PC-9 (cell line): ENCODE measurements around the gene ORM2. TPM values are rescaled to one million over a fixed set of nuclear protein-coding genes. Genes with fewer than 3 reads are reported as not detected.

Experiments
- BruUV-seq: library from RNA; stranded (reverse); fragments of 400-500 nt; replicated peaks from 2 replicates; lab custom pipeline; 2021; lab: Mats Ljungman, UMichigan
- CTCF ChIA-PET: fragments of 300-600 bp; sonication (Branson Sonifier 250); formaldehyde crosslinking; loops from one replicate; lab custom pipeline; 2022; ENCODE audit warnings: antibody characterized with exemption; lab: Charles Lee
- POLR2A ChIA-PET: fragments of 300-600 bp; sonication (Branson Sonifier 250); formaldehyde crosslinking; loops from one replicate; lab custom pipeline; 2022; ENCODE audit warnings: antibody characterized with exemption; ENCODE audit not compliant: unreplicated experiment; lab: Charles Lee
- DNase-seq, 2 experiments: peaks; one replicate each; pipeline versions ENCODE4 v3.0.0 to v3.0.0-alpha.2; 2015 to 2022; ENCODE audit warnings: mixed read lengths in 1 of 2
- H2AFZ ChIP-seq: fragments of 200-600 bp; sonication (generic); 2 replicates; pipeline ENCODE4 v1.8.1; 2017; ENCODE audit warnings: antibody characterized with exemption
- H3F3A ChIP-seq: fragments of 200-600 bp; sonication (generic); 2 replicates; pipeline ENCODE4 v1.8.1; 2017; ENCODE audit warnings: antibody characterized with exemption, mild to moderate bottlenecking, low read depth; ENCODE audit not compliant: insufficient read depth
- H3K27ac ChIP-seq: fragments of 200-600 bp; sonication (generic); 2 replicates; pipeline ENCODE4 v1.6.1; 2016; ENCODE audit warnings: mixed run types
- H3K27me3 ChIP-seq: fragments of 200-600 bp; sonication (generic); 2 replicates; pipeline ENCODE4 v1.6.1; 2016; ENCODE audit warnings: low read depth, mixed run types; ENCODE audit not compliant: insufficient read depth
- H3K36me3 ChIP-seq: fragments of 200-600 bp; sonication (generic); 2 replicates; pipeline ENCODE4 v1.6.1; 2016; ENCODE audit warnings: low read depth, mixed run types
- H3K4me1 ChIP-seq: fragments of 200-600 bp; sonication (generic); replicated peaks from 2 replicates; pipeline ENCODE4 v1.6.1; 2016; ENCODE audit warnings: mixed run types; ENCODE audit not compliant: insufficient read depth
- H3K4me2 ChIP-seq: fragments of 200-600 bp; sonication (generic); 2 replicates; pipeline ENCODE4 v1.6.1; 2017; ENCODE audit warnings: mixed run types
- H3K4me3 ChIP-seq: fragments of 200-600 bp; sonication (generic); 2 replicates; pipeline ENCODE4 v1.6.1; 2016; ENCODE audit warnings: mixed run types
- H3K79me2 ChIP-seq: fragments of 200-600 bp; sonication (generic); 2 replicates; pipeline ENCODE4 v1.6.1; 2017; ENCODE audit warnings: low read depth, mixed run types
- H3K9me2 ChIP-seq: fragments of 200-600 bp; sonication (generic); 2 replicates; pipeline ENCODE4 v1.8.1; 2017; ENCODE audit warnings: mild to moderate bottlenecking; ENCODE audit not compliant: insufficient read depth
- H3K9me3 ChIP-seq: fragments of 200-600 bp; sonication (generic); 2 replicates; pipeline ENCODE4 v1.8.1; 2016; ENCODE audit warnings: low read depth; ENCODE audit not compliant: insufficient read depth
- H4K20me1 ChIP-seq: fragments of 200-600 bp; sonication (generic); 2 replicates; pipeline ENCODE4 v1.8.1; 2017; ENCODE audit not compliant: insufficient read depth
- CTCF ChIP-seq: fragments of 200-600 bp; sonication (generic); conservative IDR thresholded peaks from 2 replicates; pipeline ENCODE4 v1.6.1; 2017; ENCODE audit warnings: mixed run types, antibody characterized with exemption, mild to moderate bottlenecking, moderate library complexity
- EZH2 ChIP-seq: fragments of 200-600 bp; sonication (generic); IDR thresholded peaks from 2 replicates; pipeline ENCODE4 v1.8.0; 2017; ENCODE audit warnings: antibody characterized with exemption, low read depth
- intact Hi-C: fragments of 100-400 bp; cut with micrococcal nuclease; formaldehyde crosslinking; loops from one replicate; pipeline ENCODE4 v1.10.0; 2022; ENCODE audit not compliant: unreplicated experiment
- total RNA-seq: library from RNA; stranded (reverse); gene quantifications from 2 replicates; pipeline ENCODE4 v1.2.3, GENCODE V29; 2021

The ORM2 gene
- total RNA-seq, 1 experiment from 2014 or later, result not detected

GRCh38 chr9:114304416-114305188 lies 25.1 kb upstream of the ORM2 start:
- H3K9me3 ChIP-seq, result no peaks in the 10 kb centered on the region
- H3K27ac ChIP-seq, result no peak overlapping the region
- POLR2A ChIA-PET, result interaction anchor here (0.6 kb wide), 1 partner anchor 587 kb away, joined by 5 read pairs; no protein-coding TSS in a partner anchor
- H2AFZ ChIP-seq, result no peak overlapping the region
- H3K27me3 ChIP-seq, result 0 out of 2 replicates have a peak, but pooled peaks cover 8% of the 10 kb centered on the region
- TF ChIP-seq CTCF, result no peak
- TF ChIP-seq EZH2, result no peak
- no peak for DNase-seq
- H3K9me2 ChIP-seq, result no peaks in the 10 kb centered on the region
- no TSS peak for BruUV-seq
- no peaks in the 10 kb centered on the region for H4K20me1 ChIP-seq
- no peak overlapping the region for H3K4me2 ChIP-seq
- H3K36me3 ChIP-seq, result no peaks in the 10 kb centered on the region
- H3K4me3 ChIP-seq, result no peak overlapping the region
- no peaks in the 10 kb centered on the region for H3F3A ChIP-seq
- intact Hi-C loops, result loop anchor here (1.0 kb wide), 2 partner anchors 149 to 196 kb away; partner anchors contain the start of gene COL27A1
- CTCF ChIA-PET, result interaction anchor here (1.4 kb wide), 1 partner anchor 223 kb away, joined by 4 read pairs; no protein-coding TSS in a partner anchor
- H3K4me1 ChIP-seq, result no peaks in the 10 kb centered on the region
- H3K79me2 ChIP-seq, result no peaks in the 10 kb centered on the region

- BruUV-seq, result no TSS peak
- POLR2A ChIA-PET, result no interaction called here
- Histone ChIP-seq H3K4me3 (no peak overlapping the region), H3K4me1 (no peaks in the 10 kb centered on the region), H4K20me1 (no peaks in the 10 kb centered on the region), H3K9me3 (no peaks in the 10 kb centered on the region), H3K4me2 (no peak overlapping the region), H3K79me2 (no peaks in the 10 kb centered on the region), H3K27me3 (0 out of 2 replicates have a peak, but pooled peaks cover 4% of the 10 kb centered on the region), H3K9me2 (no peaks in the 10 kb centered on the region), H2AFZ (no peak overlapping the region), H3F3A (no peaks in the 10 kb centered on the region), H3K27ac (no peak overlapping the region), H3K36me3 (no peaks in the 10 kb centered on the region)
- intact Hi-C loops, result no loop called here
- CTCF ChIA-PET, result no interaction called here
- no peak for TF ChIP-seq CTCF
- no peak for TF ChIP-seq EZH2
- no peak for DNase-seq
These were observed 21.8 kb upstream of the ORM2 start for GRCh38 chr9:114307899-114308267.

- H3K4me1 ChIP-seq, result no peaks in the 10 kb centered on the region
- no peak for DNase-seq
- CTCF ChIA-PET, result no interaction called here
- no peak overlapping the region for H3K4me2 ChIP-seq
- no peaks in the 10 kb centered on the region for H3K9me3 ChIP-seq
- no peak for TF ChIP-seq EZH2
- no peaks in the 10 kb centered on the region for H3K79me2 ChIP-seq
- H4K20me1 ChIP-seq, result no peaks in the 10 kb centered on the region
- BruUV-seq, result no TSS peak
- H3K27me3 ChIP-seq, result 0 out of 2 replicates have a peak, but pooled peaks cover 4% of the 10 kb centered on the region
- POLR2A ChIA-PET, result no interaction called here
- intact Hi-C loops, result no loop called here
- no peak overlapping the region for H2AFZ ChIP-seq
- H3F3A ChIP-seq, result no peaks in the 10 kb centered on the region
- H3K4me3 ChIP-seq, result no peak overlapping the region
- H3K9me2 ChIP-seq, result no peaks in the 10 kb centered on the region
- no peaks in the 10 kb centered on the region for H3K36me3 ChIP-seq
- no peak overlapping the region for H3K27ac ChIP-seq
These were observed 21.2 kb upstream of the ORM2 start for GRCh38 chr9:114308361-114308950.
